Limb (tissue), 2 donors: ENCODE results near the gene KCNH5.
A peak's percentile ranks its signal among the peaks of the same experiment; 100 is the strongest.
"Not testable (repeated sequence)": the region's sequence is repeated elsewhere in the genome, so short reads cannot be mapped to it uniquely, and the experiment has no call there.

Experiments used
- DNase-seq, 2 donors: peaks; one replicate each; pipeline ENCODE4 v3.0.0-alpha.2; 2016; ENCODE audit errors: extremely low spot score in 2 of 2

KCNH5 gene

GRCh38 chr14:62886461-62886860, 158.8 kb downstream of the KCNH5 start:
- no peak for DNase-seq

DNA sequence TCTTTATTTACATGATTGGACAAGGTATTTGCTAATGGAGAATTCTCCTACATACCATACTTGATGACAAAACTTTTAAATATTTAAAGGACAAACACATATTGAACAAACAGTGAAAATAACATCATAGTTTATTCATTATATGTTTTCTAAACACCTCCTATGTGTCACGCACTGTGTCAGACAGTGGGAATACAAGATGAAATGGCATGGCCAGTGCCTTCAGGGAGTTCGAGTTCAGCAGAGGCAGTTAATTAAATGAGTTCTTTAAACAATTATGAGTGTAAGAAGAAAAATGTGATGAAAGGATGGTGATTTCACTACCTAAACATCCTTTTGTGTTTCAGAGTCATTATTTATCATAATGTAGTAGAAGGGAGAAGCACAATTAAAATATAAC, 159.8 kb downstream of the KCNH5 start:
- DNase-seq = no peak

DNA sequence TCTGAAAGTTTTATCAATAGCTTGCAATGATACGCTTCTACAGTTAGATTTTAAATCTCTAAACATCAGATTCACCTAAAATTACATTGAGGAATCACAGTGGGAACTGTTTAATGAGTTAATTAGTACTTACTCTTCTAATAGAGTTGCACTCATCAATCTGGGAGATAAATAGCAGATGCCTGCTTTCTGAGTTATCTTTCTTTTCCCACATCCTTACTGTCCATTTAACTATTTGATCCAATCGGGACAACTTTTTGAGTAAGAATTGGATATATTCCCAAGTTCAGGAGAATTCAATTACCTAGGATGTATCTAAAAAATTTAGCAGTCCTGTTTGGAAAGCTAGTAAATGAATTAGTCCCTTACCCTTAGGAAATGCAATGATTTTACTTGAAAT, 162.3 kb downstream of the KCNH5 start:
- no peak for DNase-seq

DNA sequence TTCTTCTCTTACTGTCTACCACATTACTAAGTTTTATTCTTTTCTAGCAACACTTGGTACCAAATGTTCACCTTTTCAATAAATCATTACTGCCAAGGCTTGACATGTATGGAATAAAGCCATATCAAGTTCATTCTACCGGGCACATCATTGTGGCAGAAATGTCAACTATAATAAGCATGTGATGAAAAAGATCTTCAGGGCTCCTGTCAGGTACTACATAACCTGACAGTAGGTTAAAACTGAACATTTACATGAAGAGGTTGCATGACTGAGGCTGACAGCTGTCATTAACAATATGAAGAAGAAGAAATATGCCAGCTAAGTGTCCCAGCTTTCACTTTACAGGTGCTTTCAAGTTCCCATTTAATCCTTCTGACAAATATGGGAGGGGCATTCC, 178.9 kb downstream of the KCNH5 start:
- no peak for DNase-seq

- no peak for DNase-seq
Observed at GRCh38 chr14:62864588-62864987, 180.7 kb downstream of the KCNH5 start.

- DNase-seq = not testable (repeated sequence)
Observed at GRCh38 chr14:62858011-62858410, 187.2 kb downstream of the KCNH5 start.

DNA sequence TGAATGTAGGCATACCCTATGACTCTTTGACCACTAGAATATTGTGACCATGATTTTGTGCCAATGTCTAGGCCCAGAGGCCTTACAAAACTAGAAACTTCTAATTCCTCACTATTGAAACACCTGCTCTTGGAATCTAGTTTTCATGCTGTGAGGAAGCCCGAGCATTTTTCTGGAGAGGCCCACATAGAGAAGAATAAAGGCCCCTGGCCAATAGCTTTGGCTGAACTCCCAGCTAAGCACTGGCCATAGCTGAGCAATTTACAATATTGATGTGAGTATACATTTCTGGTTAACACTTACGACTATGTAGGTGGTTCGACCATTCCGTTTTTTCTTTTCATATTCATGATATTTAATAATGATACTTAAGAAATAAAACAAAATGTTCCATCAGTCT, 190.3 kb downstream of the KCNH5 start:
- DNase-seq = peak in 1 of 2 donors; percentile 11

DNA sequence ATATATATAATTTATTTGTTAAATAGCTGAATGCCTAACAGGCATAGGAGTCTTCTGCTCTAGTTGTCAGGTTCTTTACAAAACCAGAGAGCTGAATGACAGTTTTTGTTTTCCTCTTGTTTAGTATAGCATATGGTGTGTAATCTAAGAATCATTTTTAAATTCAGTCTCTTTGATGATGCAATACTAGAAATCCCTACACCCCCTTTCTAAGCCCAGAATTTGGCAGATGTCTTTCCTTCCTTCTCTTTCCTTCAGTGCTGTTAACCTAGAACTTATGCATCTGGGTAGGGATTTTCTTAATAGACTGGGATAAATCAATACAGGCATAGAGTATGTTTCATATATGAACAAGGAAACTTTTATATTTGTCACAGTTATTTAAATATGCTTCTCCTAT, 198.1 kb downstream of the KCNH5 start:
- no peak for DNase-seq

- DNase-seq = no peak
Observed at GRCh38 chr14:62844546-62844945, 200.7 kb downstream of the KCNH5 start.

DNA sequence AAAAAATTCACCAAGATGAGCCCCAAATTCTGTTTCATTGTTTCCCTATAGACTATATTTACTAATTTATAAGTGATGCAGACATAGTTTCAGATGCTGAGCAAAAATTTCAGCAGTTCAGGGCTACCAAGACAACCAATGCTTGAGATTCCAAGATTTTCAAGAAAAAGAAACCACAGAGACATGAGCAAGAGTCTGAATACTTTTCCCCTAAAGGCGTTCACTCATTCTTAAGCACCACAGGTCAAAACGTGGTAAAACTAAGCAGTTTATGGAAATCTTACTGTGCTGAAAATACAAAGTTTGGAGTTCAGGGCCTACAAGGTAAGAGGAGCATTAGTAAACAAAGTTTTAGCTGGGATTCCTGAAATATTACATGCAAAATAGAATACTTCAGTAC, 221.2 kb downstream of the KCNH5 start:
- DNase-seq = no peak

GRCh38 chr14:62819931-62820330, 225.3 kb downstream of the KCNH5 start:
- DNase-seq = no peak

GRCh38 chr14:62807636-62808035, 237.6 kb downstream of the KCNH5 start:
- no peak for DNase-seq

- no peak for DNase-seq
Observed at GRCh38 chr14:62800577-62800976, 244.7 kb downstream of the KCNH5 start.

DNA sequence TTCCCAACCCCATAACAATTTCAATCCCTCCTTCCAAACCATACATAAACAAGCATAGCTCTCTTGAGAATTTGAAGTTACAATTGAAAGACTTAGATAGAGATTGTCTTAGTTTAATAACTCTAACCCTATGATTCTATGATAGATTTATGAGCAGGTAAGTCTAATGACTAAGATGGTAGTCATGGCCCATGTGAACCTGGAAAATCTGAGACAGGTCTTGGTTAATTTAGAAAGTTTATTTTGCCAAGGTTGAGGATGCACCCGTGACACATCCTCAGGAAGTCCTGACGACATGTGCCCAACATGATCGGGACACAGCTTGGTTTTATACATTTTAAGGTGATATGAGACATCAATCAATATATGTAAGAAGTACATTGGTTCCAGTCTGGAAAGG, 248.8 kb downstream of the KCNH5 start:
- DNase-seq = no peak

- no peak for DNase-seq
Observed at GRCh38 chr14:62792578-62792977, 252.7 kb downstream of the KCNH5 start.

- DNase-seq = not testable (repeated sequence)
Observed at GRCh38 chr14:62781328-62781727, 263.9 kb downstream of the KCNH5 start.

- no peak for DNase-seq
Observed at GRCh38 chr14:62778852-62779251, 266.4 kb downstream of the KCNH5 start.

DNA sequence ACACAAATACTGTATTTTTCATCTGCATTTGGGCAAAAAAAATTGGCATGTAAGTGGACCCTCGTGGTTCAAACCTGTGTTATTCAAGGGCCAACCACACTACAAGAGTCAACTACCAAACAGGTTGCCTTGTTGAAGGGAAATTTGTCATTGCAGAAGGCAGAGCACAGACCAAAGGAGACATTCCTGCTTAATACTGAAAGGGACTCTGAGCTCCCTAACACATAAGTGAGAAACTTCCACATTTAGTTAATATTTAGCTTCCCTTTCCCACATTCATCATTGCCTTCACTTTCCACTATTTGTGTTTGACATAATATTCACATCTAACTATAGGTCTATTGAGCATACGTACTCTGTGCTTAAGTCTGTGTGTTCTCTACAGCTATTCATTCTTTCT, 266.9 kb downstream of the KCNH5 start:
- DNase-seq = no peak

GRCh38 chr14:62777510-62777909, 267.7 kb downstream of the KCNH5 start:
- no peak for DNase-seq

DNA sequence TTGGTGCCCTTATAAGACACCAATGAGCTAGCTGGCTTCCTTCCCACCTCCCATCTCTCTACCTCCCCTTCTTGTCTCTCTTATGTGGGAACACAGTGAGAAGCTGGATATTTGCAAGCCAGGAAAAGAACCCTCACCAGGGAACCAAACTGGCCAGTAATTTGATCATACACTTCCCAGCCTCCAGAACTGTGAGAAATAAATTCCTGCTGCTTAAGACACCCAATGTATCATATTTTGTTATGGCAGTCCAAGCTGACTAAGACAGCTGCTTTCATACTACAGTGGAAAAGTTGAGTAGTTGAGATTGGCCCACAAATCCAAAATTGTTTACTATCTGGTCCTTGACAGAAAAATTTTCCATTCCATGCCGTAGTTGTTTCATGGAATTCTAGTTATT, 269.0 kb downstream of the KCNH5 start:
- DNase-seq = no peak

GRCh38 chr14:62768753-62769152, 276.5 kb downstream of the KCNH5 start:
- no peak for DNase-seq

DNA sequence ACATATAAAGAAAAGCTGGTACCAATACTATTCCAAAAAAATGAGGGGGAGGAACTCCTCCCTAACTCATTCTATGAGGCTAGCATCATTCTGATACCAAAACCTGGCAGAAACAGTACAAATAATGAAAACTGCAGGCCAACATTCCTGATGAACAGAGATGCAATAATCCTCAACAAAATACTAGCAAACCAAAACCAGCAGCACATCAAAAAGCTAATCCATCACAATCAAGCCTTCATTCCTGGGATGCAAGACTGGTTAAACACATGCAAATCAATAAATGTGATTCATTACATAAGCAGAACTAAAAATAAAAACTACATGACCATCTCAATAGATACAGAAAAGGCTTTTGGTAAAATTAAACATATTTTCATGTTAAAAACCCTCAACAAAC, 281.3 kb downstream of the KCNH5 start:
- DNase-seq = no peak

DNA sequence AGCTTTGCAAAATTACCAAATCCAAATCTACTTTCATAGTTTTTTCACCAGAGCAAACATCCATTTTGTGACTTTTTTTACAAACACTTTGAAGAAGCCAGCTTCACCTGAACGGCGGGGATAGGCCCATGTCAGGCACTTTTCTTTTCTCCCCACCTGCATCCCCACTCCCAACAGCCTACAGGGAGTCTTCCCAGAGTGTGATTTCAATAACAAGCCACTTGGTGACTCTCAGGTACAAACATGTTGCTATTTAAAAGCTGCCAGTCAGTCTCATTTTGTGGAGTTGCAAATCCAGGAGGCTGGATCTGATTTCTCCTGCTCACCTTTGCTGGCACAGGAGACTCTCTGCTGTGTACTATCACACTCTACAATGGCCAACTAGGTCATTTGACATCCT, 285.5 kb downstream of the KCNH5 start:
- no peak for DNase-seq

- not testable (repeated sequence) for DNase-seq
Observed at GRCh38 chr14:62746881-62747280, 298.4 kb downstream of the KCNH5 start.

- no peak for DNase-seq
Observed at GRCh38 chr14:62745496-62745895, 299.8 kb downstream of the KCNH5 start.
